Pulmonary artery endothelial cell (primary cell): Measurements from ENCODE around the gene SRP9. TPM values are rescaled to one million over a fixed set of nuclear protein-coding genes. Genes with fewer than 3 reads are reported as not detected.
A peak's percentile ranks its signal among the peaks of the same experiment; 100 is the strongest.
"Not testable (repeated sequence)": the region's sequence is repeated elsewhere in the genome, so short reads cannot be mapped to it uniquely, and the experiment has no call there.

ENCODE experiments used
- DNase-seq: peaks from one replicate; pipeline ENCODE4 v3.0.0-alpha.2; 2011; ENCODE audit warnings: low read depth, low spot score
- total RNA-seq: library from RNA; depleted of rRNA; stranded (reverse); fragments of >200 nt; gene quantifications from 2 replicates; pipeline ENCODE4 v1.2.3, GENCODE V29; 2014

Gene SRP9
- total RNA-seq, 1 donor from 2014 or later = 210 TPM

DNA sequence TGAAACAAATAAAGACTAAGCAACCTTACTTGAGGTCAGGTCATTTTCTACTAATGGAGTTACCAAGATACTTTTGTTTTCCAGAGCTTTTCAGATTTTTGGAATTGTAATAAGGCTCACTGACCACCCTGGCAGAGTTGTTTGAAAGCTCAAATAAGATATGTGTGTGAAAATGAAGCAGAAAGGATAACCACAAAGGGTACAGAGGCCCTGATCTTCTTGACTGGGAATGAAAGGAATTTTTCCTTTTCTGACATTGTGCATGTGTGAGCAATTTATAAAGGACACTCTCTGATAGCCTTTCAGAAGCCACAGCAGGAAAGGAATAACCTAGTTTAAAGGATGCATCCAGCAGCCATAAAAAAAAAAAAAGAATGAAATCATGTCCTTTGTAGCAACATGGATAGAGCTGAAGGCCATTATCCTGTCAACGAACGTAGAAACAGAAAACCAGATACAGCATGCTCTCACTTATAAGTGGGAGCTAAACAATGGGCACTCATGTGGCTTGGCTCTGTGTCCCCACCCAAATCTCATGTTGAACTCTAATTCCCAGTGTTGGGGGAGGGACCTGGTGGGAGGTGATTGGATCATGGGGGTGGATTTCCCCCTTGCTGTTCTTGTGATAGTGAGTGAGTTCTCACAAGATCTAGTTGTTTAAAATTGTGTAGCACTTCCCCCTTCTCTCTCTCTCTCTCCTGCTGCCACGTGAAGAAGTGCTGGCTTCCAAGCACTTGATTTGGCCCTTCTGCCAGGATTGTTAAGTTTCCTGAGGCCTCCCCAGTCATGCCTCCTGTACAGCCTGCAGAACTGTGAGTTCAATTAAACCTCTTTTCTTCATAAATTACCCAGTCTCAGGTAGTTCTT, 3.1 kb upstream of the SRP9 start:
- DNase-seq = no peak

DNA sequence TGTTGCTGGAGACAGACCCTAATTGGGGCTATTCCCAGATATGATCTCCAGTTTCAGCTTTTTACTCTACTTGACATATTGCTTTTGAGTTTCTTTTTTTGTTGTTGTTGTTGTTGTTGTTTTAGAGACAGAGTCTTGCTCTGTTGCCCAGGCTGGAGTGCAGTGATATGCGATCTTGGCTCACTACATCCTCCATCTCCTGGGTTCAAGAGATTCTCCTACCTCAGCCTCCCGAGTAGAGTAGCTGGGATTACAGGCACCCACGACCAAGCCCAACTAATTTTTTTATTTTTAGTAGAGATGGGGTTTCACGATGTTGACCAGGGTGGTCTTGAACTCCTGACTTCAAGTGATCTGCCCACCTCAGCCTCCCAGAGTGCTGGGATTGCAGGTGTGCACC, 1.3 kb upstream of the SRP9 start:
- DNase-seq = no peak

DNA sequence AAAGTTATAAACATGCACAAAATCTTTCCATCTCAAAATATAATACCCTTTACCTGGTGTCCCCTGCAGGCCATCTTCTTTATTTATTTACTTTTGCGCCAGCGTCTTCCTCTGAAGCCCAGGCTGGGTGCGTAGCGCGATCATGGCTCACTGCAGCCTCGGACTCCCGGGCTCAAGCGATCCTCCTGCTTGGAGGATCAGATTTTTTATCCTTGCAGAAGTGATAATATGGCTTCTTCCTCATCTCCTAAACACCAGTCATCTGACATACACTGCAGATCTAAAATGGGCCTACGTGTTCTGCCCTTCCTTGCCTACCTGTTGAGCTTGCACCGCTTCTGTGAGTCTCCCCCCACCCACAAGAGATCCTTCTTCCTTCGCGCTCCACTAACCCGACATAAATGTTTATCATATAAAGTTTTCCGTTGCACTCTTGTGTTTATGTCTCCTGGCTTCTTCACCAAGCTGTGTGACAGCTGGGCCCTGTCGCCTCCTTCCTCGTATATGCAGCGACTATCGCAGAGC, 506 bp upstream of the SRP9 start:
- no peak for DNase-seq

DNA sequence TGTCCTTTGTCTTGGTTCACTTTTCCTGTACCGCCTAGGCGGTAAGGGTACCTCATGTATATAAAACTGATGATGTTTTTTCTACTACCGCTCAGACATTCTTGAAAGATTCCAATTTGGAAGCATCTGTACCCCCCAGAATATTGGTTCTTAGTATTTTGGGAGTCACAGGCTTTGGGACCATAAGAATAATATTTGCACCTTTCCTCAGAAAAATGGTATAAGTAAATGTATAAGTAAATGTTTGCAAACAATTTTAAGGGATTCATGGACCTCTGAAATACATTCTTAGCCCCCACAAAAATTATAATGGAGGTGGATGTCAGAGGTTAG, 677 bp downstream of the SRP9 start:
- no peak for DNase-seq

DNA sequence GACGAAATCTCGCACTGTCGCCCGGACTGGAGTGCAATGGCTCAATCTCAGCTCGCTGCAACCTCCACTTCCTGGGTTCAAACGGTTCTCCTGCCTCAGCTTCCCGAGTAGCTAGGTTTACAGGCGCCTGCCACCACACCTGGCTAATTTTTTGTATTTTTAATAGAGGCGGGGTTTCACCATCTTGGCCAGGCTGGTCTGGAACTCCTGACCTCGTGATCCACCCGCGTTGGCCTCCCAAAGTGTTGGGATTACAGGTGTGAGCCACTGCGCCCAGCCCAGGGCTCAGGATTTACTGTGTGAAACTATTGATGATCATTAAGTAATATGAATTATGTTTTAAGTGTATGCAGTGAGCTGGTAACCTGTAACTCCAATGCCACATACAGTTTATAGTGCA, 1.5 kb downstream of the SRP9 start:
- DNase-seq = not testable (repeated sequence)

DNA sequence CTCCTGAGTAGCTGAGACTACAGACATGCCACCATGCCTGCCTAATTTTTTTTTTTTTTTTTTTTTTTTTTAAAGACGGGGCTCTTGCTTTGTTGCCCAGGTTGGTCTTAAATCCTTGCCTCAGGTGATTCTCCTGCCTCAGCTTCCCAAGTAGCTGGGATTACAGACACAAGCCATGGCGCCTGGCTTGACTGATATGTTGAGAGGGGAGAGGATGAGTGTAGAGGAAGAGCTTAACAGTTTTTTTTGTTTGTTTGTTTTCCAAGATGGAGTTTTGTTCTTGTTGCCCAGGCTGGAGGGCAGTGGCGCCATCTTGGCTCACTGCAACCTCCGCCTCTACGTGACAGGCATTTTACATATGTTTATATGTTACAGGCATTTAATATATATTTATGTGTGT, 2.5 kb downstream of the SRP9 start:
- no peak for DNase-seq

DNA sequence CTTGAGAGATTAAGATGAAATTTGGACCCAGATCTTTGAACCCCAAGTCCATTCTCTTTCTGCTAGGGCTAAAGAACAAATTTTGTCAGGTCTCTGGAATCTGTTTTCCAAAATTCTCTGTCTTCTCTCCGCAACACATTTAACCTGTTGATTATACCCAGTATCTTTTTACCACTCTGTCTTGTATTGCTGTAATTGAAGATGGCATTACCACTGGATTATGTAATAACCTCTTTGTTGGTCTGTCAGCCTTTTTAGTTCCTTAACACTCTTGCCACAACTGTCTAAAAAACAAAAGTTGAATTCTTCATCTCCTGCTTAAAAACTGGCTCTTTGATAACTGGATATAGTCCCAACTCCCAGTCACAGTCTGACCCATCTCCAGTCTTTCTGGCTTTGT, 3.0 kb downstream of the SRP9 start:
- no peak for DNase-seq

DNA sequence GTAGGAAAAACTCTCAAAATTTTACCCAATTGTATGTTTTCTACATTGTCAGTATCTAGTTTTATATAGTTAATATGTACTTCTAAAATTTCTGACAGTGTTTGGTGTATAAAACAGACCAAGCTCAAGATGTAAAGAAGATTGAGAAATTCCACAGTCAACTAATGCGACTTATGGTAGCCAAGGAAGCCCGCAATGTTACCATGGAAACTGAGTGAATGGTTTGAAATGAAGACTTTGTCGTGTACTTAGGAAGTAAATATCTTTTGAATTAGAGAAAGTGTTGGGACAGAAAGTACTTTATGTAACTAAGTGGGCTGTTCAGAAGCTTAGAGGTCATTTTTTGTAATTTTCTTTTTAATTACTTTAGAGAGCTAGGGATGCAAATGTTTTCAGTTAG, 11.5 kb downstream of the SRP9 start:
- DNase-seq = not testable (repeated sequence)

DNA sequence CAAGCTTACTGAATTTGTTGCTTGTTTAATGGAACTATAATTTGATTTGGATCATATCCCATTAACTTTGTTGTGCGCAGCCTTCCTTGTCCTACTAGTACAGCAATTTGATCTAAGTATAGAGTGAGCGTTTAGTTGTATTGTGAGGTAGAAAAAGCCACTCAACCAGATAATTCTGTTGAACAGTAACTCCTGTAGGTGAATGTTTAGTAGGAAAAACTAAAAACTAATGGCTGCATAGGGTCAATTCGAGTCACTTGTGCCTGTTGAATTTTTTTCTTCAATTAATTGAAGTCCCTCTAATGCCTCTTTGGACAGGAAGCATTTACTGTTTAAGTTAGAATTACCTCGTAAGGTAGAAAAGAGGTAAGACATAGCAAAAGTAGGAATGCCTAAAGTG, 17.3 kb downstream of the SRP9 start:
- DNase-seq = no peak

DNA sequence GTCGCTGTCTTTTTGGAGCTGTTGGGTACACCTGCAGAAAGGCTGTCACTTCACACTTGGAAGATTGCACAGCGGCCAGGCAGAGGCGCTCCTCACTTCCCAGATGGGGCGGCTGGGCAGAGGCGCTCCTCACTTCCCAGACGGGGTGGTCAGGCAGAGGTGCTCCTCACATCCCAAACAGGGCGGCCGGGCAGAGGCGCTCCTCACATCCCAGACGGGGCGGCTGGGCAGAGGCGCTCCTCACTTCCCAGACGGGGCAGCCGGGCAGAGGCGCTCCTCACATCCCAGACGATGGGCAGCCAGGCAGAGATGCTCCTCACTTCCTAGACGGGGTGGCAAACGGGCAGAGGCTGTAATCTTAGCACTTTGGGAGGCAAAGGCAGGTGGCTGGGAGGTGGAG, 18.5 kb downstream of the SRP9 start:
- not testable (repeated sequence) for DNase-seq

DNA sequence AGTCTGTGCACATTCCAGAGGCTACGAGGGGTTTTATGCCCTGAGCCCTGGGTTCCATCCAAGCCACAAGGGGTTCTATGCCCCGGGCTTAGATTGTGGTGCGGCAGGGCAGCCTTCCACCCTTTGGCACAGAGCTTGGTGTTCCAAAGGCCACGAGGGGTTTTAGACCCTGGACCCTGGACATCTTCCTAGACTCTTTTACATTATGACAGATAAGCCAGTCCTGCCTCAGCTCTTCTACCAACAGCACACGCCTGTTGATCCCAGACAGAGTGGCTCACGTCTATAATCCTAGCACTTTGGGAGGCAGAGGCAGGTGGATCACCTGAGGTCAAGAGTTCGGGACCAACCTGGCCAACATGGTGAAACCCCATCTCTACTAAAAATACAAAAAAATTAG, 23.5 kb downstream of the SRP9 start:
- not testable (repeated sequence) for DNase-seq

DNA sequence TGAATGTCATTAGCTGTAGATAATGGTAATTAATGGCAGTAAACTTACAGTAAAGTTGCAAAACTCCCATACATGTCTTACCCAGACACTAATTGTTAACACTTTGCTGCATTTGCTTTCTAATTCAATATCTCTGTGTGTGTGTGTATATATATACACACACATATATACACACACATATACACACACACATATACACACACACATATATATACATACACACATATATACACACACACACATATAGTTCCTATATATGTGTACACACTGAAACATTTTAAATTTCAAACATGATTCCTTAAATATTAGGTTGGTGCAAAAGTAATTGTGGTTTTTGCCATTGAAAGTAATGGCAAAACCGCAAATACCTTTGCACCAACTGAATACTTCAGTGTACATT, 28.6 kb downstream of the SRP9 start:
- no peak for DNase-seq

DNA sequence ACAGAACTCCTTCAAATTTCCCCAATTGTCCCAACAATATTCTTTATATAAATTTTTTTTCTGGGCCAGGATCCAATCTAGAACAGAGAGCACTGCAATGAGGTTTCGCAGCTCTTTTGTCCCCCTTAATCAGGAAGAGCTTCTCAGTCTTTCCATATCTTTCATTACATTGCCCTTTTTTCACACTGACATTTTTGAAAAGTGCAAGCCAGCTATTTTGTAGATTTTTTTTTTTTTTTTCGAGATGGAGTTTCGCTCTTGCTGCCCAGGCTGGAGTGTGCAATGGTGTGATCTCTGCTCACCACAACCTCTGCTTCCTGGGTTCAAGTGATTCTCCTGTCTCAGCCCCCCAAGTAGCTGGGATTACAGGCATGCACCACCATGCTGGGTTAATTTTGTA, 29.1 kb downstream of the SRP9 start:
- not testable (repeated sequence) for DNase-seq

DNA sequence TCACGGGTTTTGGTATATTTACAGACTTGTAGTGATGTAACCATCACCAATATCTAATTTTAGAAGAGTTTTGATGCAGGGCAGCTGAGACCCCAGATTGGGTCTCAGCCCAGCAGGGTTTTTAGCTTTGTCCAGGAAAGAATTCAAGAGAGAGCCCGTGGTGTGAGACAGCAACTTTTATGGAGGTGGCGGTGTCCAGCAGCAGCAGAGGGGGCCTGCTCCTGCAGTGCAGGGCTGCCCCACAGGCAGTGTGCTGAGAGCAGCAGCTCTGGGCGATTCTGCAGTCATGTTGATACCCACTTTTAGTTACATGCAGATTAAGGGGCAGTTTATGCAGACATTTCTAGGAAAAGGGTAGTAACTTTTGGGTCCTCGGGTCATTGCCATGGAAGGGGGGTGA, 30.5 kb downstream of the SRP9 start:
- no peak for DNase-seq

DNA sequence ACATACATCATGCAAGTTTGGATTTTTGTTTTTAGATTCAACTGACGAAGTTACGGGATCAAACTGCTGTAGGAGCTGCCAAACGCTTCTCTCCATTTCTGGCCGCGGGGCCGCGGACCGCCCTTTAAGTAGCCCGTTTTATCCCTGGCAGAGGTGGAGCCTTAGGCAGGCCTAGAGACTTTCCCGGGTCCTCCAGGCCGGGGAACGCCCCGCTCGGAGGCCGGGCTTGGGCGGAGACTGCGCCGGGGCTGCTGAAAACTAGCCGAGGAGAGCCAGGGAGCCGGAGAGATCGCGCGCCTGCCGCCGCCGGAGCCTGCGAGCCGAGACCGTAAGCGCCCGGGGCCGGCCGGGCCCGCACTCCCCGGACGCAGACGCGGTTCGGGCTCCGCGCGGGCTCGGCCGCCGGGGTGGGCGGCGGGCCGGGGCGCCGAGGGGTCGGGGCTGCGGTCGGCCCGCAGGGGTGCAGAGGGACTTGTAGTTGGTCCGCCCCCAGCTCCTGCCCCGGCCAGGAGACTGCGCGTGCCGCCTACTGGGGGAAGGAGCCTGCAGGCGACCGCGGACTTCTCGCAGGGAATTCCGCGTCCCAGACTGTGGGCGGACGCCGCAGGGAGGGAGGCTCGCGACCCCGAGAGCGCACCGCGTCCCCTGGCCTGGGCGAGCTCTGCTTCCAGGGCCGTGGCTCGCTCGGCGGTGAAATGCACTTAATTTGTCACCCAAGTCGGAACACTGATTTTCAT, 32.4 kb downstream of the SRP9 start, which contains the start of gene EPHX1:
EPHX1 (plus strand) TSS at position 283 of the 737 bp plus-strand sequence. CDS start 18,606 bp downstream, outside the sequence.
- DNase-seq = peak; percentile 48

DNA sequence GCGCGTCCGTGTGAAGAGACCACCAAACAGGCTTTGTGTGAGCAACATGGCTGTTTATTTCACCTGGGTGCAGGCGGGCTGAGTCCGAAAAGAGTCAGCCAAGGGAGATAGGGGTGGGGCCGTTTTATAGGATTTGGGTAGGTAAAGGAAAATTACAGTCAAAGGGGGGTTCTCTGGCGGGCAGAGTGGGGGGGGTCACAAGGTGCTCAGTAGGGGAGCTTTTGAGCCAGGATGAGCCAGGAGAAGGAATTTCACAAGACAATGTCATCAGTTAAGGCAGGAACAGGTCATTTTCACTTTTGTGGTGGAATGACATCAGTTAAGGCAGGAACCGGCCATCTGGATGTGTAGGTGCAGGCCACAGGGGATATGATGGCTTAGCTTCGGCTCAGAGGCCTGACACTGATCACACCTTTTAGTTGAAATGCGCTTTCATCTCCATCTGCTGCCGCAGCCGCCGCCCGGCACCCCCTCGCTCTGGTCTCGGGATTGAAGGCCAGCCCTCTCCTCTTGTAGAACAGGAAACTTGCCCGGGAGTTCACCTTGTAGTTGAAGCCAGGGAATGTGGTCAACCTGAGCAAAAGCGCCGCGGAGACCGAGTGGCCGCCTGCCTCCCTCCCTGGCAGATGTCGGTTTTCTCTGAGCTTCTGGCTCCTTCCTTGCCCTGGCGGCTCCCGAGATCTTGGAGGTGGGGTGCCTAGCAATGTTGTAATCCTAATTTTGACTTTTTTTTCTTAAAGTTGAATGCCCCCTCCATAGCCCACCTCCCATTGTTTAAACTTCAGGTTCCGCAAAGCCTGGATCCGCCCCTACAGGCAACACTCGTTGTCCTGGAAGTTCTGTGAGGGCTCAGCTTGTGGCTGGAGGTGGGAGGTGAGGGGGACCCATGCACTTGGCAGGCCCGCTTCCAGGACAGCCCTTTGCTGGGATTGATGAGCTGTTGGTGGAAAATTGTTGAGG, 33.2 kb downstream of the SRP9 start:
- not testable (repeated sequence) for DNase-seq

DNA sequence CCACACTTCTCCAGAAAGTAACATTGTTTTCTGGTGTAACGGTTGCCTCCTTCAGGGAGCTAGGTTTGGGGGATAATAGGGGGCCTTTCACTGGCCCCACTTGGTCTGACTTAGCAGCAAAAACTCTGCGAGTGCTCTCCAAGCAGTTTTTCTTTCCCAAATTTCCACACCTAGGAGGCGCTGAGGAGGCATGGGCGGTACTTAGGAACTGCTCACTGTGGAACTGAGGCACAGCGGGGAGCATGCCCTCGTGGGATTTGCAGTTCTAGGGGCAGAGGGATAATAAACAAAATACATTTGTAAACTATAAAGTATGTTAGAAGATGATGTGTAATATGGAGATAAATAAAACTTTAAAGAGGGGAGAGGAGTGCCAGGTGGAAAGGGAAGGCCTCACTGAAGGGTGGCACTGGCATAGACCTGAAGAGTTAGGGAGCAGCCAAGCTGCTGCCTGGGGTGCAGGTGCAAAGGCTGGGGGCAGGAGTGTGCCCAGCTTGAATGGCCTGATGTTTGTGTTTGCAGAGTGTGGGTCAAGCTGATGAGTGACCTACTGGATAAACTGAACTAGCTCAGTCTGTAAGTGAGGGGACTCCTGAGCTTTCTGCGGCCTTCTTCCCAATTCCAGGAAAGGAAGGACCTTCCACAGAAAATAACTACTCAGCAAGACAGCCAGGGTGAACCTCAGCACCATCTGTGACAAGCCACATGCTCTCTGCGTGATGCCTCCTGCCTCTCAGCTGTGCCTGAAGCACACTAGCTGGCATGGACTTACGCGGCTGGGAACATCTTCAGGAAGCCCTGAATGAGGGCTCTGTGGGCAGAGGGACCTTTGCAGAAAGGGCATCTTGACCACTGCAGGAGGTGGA, 34.2 kb downstream of the SRP9 start:
- DNase-seq = no peak

DNA sequence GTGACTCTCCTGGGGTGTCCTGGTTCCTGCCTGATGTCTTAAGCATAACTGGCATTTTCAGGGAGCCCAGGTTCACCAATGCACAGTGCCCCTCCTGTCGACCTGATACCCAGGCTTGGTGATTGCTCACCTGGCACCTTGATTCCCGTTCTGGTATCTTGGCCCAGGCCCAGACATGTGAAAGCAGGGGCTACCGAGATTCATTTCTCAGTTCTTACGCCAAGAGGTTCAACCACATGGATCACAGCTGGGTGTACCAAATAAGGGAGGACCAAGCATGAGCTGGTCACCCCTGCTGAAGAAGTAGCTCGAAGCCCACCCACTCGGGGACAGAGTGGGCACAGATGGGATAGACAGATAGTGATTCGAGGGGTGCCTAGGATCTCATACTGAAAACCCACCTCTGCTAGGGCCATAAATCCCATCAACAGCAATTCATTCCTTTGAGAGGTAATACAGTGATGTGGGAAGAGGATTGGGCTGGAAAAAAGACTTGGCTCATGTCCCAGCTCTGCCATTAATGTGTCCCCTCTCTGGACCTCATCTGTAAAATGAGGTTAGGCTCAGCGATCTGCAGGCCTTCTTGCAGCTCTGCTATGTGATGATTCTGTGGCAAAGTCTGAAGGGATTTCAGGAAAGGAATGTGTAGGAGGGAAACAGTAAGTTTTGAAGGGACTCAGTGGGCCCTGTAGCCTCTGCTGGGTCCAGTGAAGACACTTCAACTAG, 35.0 kb downstream of the SRP9 start:
- DNase-seq = no peak

DNA sequence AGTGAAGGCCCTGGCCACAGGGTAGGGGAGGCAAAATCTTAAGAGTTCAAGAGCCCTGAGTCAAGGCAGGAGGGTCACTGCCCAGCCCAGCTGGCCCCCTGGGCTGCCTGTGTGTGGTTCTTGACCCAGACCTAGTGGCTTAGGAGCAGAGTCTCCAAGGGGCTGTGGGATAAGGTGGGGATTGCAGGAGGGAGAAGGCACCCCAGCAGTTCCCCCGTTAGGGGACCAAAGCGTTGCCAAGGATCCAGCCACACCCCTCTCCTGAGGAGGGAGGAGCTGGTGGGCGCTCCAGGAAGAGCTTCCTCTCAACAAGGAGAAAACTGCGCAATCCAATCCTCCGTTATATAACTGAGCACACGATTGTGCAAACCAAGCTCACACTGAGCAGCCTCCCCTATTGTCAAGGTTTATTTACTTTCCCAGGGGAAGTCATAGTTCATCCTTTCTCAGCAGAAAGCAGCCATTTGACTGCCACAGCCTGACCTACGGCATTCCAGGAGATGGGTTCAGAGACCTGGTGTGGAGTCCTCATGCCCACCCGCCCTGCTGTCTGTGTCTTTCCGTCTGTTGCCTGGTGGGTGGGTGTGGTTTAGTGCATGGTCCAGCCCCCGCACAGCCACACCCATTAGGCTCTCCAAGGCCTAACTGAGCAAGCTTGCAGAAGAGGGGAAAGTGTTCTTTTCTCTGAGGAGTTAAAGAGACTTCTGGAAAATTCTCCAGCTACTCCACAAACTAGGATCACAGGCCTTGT, 35.8 kb downstream of the SRP9 start:
- DNase-seq = no peak
